Measurements from ENCODE around the gene STIM1.
"Not testable (repeated sequence)": the region's sequence is repeated elsewhere in the genome, so short reads cannot be mapped to it uniquely, and the experiment has no call there.

Gene STIM1

DNA sequence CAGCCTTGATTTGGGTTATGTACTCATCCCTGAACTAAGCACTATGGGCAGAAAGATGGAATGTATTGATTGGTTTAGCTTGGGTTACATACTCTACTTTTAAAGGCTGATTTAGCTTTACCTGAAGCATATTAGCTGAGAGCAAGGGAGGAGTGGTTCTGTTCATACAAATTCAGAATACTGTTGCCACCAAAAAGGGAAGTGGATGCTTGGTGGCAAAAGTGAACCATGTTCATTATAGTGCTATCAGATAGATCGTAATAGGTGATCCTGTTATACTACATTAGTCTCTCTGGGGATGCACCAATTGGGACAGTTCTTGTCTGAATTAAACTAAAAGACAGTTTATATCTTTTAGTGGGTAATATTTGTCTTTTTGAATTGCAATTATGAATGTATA is 194.7 kb downstream of the STIM1 start:
- Histone ChIP-seq H3K4me1 (ENCODE audit: insufficient read depth, low read length, severe bottlenecking) (no peaks in the 10 kb centered on the region), H3F3A (ENCODE audit: insufficient read depth, low read length) (no peaks in the 10 kb centered on the region), H3K9me2 (ENCODE audit: low read depth, low read length) (no peaks in the 10 kb centered on the region), H3K4me2 (ENCODE audit: low read length) (no peak overlapping the region), H4K20me1 (ENCODE audit: insufficient read depth, low read length) (no peaks in the 10 kb centered on the region), H3K9ac (ENCODE audit: low read length) (no peak overlapping the region), H3K4me3 (ENCODE audit: low read depth, low read length, poor library complexity, severe bottlenecking) (no peak overlapping the region), H2AFZ (ENCODE audit: low read length) (no peak overlapping the region), H3K9me3 (ENCODE audit: low read length) (no peaks in the 10 kb centered on the region), H3K27me3 (ENCODE audit: insufficient read depth, low read length) (no peaks in the 10 kb centered on the region), H3K79me2 (ENCODE audit: insufficient read depth, low read length) (no peaks in the 10 kb centered on the region), H3K27ac (ENCODE audit: low read depth, low read length, poor library complexity, severe bottlenecking) (no peak overlapping the region), H3K36me3 (ENCODE audit: insufficient read depth, low read length) (no peaks in the 10 kb centered on the region)
- TF ChIP-seq, protein P1, sequence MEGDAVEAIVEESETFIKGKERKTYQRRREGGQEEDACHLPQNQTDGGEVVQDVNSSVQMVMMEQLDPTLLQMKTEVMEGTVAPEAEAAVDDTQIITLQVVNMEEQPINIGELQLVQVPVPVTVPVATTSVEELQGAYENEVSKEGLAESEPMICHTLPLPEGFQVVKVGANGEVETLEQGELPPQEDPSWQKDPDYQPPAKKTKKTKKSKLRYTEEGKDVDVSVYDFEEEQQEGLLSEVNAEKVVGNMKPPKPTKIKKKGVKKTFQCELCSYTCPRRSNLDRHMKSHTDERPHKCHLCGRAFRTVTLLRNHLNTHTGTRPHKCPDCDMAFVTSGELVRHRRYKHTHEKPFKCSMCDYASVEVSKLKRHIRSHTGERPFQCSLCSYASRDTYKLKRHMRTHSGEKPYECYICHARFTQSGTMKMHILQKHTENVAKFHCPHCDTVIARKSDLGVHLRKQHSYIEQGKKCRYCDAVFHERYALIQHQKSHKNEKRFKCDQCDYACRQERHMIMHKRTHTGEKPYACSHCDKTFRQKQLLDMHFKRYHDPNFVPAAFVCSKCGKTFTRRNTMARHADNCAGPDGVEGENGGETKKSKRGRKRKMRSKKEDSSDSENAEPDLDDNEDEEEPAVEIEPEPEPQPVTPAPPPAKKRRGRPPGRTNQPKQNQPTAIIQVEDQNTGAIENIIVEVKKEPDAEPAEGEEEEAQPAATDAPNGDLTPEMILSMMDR (IDR thresholded peaks at IDR 0.05; ENCODE audit: low read length) = no peak
- TF ChIP-seq EZH2 (IDR thresholded peaks at IDR 0.05; ENCODE audit: borderline replicate concordance, low read length) = no peak

DNA sequence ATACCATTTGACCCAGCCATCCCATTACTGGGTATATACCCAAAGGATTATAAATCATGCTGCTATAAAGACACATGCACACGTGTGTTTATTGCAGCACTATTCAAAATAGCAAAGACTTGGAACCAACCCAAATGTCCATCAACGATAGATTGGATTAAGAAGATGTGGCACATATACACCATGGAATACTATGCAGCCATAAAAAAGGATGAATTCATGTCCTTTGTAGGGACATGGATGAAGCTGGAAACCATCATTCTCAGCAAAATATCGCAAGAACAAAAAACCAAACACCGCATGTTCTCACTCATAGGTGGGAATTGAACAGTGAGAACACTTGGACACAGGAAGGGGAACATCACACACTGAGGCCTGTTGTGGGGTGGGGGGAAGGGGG is 197.7 kb downstream of the STIM1 start:
- H3K36me3 ChIP-seq (ENCODE audit: insufficient read depth, low read length) = peaks cover 13% of the 10 kb centered on the region; the same call in 1 of the 2 replicates
- not testable (repeated sequence) for H3K9ac ChIP-seq (ENCODE audit: low read length); H3F3A ChIP-seq (ENCODE audit: insufficient read depth, low read length); H3K27ac ChIP-seq (ENCODE audit: low read depth, low read length, poor library complexity, severe bottlenecking); H2AFZ ChIP-seq (ENCODE audit: low read length); H4K20me1 ChIP-seq (ENCODE audit: insufficient read depth, low read length); H3K4me2 ChIP-seq (ENCODE audit: low read length); H3K9me2 ChIP-seq (ENCODE audit: low read depth, low read length); H3K9me3 ChIP-seq (ENCODE audit: low read length); H3K4me3 ChIP-seq (ENCODE audit: low read depth, low read length, poor library complexity, severe bottlenecking); H3K79me2 ChIP-seq (ENCODE audit: insufficient read depth, low read length); H3K27me3 ChIP-seq (ENCODE audit: insufficient read depth, low read length)
- H3K4me1 ChIP-seq (ENCODE audit: insufficient read depth, low read length, severe bottlenecking) = peaks cover 12% of the 10 kb centered on the region

DNA sequence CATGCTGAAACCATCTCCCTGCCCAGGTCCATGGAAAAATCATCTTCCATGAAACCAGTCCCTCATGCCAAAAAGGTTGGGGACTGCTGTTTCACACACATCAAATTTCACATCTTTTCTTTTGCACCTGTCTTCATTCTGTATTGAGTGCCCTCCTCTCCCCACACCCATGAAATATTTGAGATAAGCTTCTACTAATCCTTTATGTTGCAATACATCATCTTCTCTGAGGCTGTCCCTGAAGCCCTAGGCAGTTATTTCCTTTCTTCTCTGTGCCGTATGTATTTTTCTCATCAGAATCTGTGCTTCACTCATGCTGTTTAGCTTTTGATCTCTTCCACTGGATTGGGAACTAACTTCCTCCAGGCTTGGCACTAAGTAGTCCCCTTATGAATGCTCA is 199.2 kb downstream of the STIM1 start:
- no peaks in the 10 kb centered on the region for H3K79me2 ChIP-seq (ENCODE audit: insufficient read depth, low read length)
- H3K4me2 ChIP-seq (ENCODE audit: low read length) = no peak overlapping the region
- H3K9me2 ChIP-seq (ENCODE audit: low read depth, low read length) = no peaks in the 10 kb centered on the region
- H3K9me3 ChIP-seq (ENCODE audit: low read length) = no peaks in the 10 kb centered on the region
- no peak for TF ChIP-seq EZH2 (IDR thresholded peaks at IDR 0.05; ENCODE audit: borderline replicate concordance, low read length)
- TF ChIP-seq, protein P1 (IDR thresholded peaks at IDR 0.05; ENCODE audit: low read length) = no peak
- no peaks in the 10 kb centered on the region for H3K27me3 ChIP-seq (ENCODE audit: insufficient read depth, low read length)
- H3K27ac ChIP-seq (ENCODE audit: low read depth, low read length, poor library complexity, severe bottlenecking) = no peak overlapping the region
- H3F3A ChIP-seq (ENCODE audit: insufficient read depth, low read length) = no peaks in the 10 kb centered on the region
- no peak overlapping the region for H2AFZ ChIP-seq (ENCODE audit: low read length)
- H3K9ac ChIP-seq (ENCODE audit: low read length) = no peak overlapping the region
- H3K4me3 ChIP-seq (ENCODE audit: low read depth, low read length, poor library complexity, severe bottlenecking) = no peak overlapping the region
- no peaks in the 10 kb centered on the region for H4K20me1 ChIP-seq (ENCODE audit: insufficient read depth, low read length)
- peaks cover 16% of the 10 kb centered on the region for H3K4me1 ChIP-seq (ENCODE audit: insufficient read depth, low read length, severe bottlenecking)
- H3K36me3 ChIP-seq (ENCODE audit: insufficient read depth, low read length) = peaks cover 22% of the 10 kb centered on the region; the same call in 1 of the 2 replicates

DNA sequence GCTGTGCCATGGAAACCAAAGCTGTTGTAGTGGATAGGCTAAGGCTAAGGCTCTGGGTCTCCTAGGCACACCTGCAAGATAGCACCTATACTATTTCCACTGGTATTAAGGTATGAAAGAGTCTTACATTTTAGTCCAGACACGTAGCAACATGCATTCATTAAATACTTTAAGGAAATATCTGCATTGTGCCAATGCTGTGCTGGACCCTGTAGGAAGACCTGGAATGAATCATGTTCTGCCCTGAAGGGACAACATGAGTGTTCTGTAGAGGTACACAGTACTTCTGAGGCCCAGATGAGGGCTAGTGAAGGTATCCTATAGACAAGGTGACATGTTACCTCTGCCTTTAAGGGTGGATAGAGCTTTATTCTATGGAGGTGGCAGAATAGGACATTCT is 204.0 kb downstream of the STIM1 start:
- Histone ChIP-seq H3K79me2 (ENCODE audit: insufficient read depth, low read length) (no peaks in the 10 kb centered on the region), H3F3A (ENCODE audit: insufficient read depth, low read length) (no peaks in the 10 kb centered on the region), H2AFZ (ENCODE audit: low read length) (no peak overlapping the region), H3K9me3 (ENCODE audit: low read length) (no peaks in the 10 kb centered on the region), H3K4me1 (ENCODE audit: insufficient read depth, low read length, severe bottlenecking) (peaks cover 16% of the 10 kb centered on the region), H3K4me3 (ENCODE audit: low read depth, low read length, poor library complexity, severe bottlenecking) (no peak overlapping the region), H3K9me2 (ENCODE audit: low read depth, low read length) (no peaks in the 10 kb centered on the region), H4K20me1 (ENCODE audit: insufficient read depth, low read length) (no peaks in the 10 kb centered on the region), H3K27me3 (ENCODE audit: insufficient read depth, low read length) (no peaks in the 10 kb centered on the region), H3K4me2 (ENCODE audit: low read length) (no peak overlapping the region), H3K9ac (ENCODE audit: low read length) (no peak overlapping the region), H3K36me3 (ENCODE audit: insufficient read depth, low read length) (peaks cover 43% of the 10 kb centered on the region), H3K27ac (ENCODE audit: low read depth, low read length, poor library complexity, severe bottlenecking) (no peak overlapping the region)
- no peak for TF ChIP-seq EZH2 (IDR thresholded peaks at IDR 0.05; ENCODE audit: borderline replicate concordance, low read length)
- TF ChIP-seq, protein P1 (IDR thresholded peaks at IDR 0.05; ENCODE audit: low read length) = no peak

Data from OCI-LY1 (cell line).